ENCODE data around the gene C6orf132.

DNA sequence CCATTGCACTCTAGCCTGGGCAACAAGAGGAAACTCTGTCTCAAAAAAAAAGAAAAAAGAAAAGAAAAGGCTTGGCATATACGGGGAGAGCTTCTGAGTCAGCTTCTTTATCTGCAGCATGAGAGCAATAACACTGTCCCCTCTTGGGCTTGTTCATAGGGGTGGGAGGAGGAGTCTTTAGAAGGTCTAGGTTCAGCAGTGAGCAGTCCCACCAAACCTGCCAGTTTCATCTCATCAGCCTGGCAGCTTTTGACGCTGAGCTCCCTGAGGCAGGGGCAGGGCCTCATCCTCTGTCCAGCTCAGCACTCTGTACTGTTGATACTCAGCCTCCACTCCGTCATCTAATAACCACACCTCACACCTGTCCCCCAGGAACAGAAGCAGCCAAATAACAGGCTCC lies 5.6 kb upstream of the C6orf132 start:
- TF ChIP-seq, protein P1, sequence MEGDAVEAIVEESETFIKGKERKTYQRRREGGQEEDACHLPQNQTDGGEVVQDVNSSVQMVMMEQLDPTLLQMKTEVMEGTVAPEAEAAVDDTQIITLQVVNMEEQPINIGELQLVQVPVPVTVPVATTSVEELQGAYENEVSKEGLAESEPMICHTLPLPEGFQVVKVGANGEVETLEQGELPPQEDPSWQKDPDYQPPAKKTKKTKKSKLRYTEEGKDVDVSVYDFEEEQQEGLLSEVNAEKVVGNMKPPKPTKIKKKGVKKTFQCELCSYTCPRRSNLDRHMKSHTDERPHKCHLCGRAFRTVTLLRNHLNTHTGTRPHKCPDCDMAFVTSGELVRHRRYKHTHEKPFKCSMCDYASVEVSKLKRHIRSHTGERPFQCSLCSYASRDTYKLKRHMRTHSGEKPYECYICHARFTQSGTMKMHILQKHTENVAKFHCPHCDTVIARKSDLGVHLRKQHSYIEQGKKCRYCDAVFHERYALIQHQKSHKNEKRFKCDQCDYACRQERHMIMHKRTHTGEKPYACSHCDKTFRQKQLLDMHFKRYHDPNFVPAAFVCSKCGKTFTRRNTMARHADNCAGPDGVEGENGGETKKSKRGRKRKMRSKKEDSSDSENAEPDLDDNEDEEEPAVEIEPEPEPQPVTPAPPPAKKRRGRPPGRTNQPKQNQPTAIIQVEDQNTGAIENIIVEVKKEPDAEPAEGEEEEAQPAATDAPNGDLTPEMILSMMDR (conservative IDR thresholded peaks at IDR 0.05) = no peak
- TF ChIP-seq EZH2 (IDR thresholded peaks at IDR 0.05; ENCODE audit: low read depth) = no peak

All from PC-9 (cell line).